GM19025 (cell line): ENCODE measurements around the gene SCAPER.
"Not testable (repeated sequence)": the region's sequence is repeated elsewhere in the genome, so short reads cannot be mapped to it uniquely, and the experiment has no call there.

ENCODE experiments used
- ATAC-seq: cut with Tn5 transposase; IDR thresholded peaks from one replicate; pipeline ENCODE4 v1.9.1; 2021; ENCODE audit warnings: mild to moderate bottlenecking, low read depth, moderate library complexity; ENCODE audit not compliant: unreplicated experiment

SCAPER gene

DNA sequence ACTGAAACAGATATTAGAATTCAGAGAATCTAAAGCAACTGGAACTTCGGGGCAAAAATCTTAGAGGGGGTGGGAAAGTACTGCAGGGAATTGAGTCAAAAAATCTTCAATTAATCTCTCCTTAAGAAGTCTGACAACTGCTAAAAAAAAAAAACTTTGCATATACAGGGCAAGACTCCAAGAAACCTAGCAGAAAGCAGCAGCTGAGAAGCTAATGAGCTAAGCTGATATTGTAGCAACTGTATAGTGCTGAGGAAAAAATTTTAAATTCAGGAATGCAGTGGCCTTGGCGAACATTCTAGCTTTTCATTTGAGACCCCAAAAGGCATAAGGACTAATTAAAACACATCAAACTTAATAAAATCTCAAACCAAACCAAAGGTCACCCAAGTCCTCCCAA lies 113.6 kb downstream of the SCAPER start:
- ATAC-seq: no peak

DNA sequence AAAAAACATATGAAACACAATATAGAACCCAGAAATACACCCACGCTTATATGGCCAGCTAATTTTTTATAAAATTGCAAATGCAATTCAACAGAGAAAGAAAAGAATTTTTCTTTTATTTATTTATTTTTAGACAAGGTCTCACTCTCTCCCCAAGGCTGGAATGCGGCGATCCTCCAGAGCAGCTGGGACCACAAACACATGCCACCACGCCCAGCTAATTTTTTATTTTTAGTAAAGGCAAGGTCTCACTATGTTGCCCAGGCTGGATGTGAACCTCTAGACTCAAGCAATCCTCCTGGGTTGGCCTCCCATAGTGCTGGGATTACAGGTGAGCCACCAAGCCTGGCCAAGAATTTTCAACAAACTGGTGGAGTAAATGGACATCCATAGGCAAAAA lies 117.9 kb downstream of the SCAPER start:
- no peak for ATAC-seq

DNA sequence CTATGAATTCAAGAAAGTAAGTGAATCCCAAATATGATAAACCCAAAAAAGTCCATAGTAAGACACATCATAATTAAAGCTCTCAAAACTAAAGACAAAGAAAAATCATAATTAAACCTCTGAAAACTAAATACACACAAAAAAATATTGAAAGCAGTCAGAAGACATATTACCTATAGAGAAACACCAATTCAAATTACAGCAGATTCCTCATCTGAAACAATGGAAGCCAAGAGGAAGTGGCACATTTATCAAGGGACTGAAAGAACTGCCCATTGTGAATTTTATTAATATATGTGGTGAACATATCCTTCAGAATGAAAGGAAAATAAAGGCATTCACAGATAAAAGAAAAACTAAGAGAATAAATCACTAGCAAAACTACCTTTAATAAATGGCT lies 128.2 kb downstream of the SCAPER start:
- ATAC-seq: no peak

DNA sequence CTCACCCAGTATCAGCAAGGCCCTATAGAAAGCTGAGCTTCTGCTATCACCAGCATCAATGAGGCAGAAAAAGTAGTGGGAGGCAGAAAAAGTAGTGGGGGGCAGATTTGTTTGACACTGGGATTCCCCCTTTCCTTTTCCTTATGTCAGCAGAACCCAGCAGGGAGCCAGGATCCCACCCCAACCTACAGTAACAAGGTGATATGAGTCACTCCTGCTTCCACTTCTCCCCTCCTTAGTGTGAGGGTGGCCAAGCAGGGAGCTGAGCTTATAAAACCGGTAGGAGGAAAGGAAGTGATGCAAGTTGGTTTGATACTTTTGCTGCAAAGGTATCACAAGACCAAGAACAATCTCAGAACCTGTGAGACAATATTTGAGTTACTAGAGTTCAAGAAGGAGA lies 128.7 kb downstream of the SCAPER start:
- ATAC-seq: no peak

DNA sequence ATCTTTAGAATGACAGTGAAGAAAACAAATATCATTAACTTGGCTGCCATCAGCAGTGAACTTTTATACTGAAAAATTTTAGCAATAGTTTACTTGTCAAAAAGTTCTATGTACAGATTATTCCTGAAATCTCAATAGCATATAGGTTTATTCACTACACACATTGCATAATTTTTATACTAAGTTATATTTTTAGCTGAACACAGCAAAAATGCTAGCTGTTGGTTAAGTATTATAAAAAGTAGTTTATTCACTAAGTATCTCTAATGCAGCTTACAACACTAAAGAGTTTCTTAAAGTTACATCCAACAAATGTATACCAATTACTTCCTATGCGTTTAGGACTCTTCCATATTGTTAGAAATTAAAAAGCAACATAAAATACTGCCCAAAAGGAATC lies 131.9 kb downstream of the SCAPER start:
- no peak for ATAC-seq

DNA sequence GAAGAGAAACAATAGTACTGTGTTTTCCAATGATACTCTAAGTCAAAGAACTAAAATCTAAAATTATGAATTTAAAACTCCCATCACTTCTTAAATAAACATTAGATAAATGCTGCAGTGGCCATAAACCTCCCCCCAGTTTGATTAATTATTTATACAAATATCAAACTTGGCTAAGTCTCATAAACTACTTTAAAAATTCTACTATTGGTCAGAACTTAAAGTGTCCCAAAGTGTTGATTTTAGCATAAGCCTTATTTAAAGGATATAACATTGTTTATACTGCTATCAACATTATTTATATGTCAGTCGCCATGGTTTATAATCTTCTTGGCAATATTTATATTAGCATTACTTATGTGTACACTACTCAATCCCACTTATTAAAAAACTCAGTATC lies 132.4 kb downstream of the SCAPER start:
- no peak for ATAC-seq

DNA sequence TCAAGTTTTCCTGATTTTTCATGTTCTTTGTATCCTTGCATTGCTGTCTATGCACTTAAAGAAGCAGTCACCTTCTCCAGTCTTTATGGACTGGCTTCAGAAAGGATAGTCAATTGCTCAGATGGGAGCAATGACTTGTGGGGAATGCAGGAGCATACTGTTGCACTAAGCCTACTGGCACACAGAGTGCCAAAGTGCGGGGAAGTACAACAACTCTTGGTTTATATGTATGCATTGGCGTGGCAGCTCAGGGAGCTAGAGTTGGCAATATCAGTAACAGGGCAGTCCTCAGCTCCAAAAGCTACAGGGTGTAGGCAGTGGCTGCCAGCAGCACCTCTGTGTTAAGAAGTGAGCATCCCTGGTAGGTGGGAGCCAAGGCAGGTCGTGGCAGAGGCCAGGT lies 141.1 kb downstream of the SCAPER start:
- no peak for ATAC-seq

DNA sequence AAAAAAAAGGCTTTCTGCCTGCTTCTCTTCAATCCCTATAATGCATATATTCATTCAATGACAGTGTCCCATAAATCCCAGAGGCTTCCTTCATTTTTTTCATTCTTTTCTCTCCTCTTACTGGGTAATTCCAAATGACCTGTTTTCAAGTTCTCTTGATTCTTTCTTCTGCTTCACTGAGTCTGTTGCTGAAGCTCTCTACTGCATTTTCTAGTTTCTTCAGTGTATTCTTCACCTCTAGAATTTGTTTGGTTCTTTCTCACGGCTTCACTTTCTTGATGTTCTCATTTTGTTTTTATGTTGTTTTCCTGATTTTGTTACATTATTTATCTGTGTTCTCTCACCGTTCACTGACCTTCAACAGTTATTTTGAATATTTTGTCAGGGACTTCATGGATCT lies 141.6 kb downstream of the SCAPER start:
- no peak for ATAC-seq

DNA sequence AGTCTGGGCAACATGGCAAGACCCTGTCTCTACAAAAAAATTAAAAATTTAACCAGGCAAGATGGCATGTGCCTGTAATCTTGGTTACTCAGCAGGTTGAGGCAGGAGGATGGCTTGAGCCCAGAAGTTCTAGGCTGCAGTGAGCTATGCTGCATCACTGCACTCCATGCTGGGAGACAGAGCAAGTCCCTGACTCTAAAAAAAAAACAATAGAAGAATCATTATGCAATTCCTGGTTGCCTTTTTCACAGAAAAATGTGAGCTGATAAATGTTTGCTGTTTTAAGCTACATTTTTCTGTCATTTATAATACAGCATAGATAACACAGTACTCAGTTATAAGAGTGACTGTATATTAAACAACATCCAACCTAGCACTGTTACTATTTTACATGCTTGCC lies 148.8 kb downstream of the SCAPER start:
- ATAC-seq: no peak

DNA sequence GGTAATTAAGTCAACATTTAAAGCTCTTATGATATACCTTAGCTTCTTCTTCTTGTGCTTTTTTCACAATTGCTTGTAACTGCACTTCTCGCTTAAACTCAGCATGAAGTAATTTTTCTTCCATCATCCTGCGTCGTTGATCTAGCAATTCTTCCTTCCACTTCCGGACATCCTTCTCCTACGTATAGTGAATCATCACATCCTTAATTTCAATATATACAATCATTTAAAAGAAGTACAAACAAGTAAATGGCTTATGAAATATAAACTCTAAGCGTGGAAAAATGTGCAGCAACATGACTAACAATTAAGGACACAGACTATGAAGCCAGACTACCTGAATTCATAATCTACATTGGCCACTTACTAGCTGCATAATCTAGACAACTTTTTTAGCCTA lies 151.4 kb downstream of the SCAPER start:
- no peak for ATAC-seq

DNA sequence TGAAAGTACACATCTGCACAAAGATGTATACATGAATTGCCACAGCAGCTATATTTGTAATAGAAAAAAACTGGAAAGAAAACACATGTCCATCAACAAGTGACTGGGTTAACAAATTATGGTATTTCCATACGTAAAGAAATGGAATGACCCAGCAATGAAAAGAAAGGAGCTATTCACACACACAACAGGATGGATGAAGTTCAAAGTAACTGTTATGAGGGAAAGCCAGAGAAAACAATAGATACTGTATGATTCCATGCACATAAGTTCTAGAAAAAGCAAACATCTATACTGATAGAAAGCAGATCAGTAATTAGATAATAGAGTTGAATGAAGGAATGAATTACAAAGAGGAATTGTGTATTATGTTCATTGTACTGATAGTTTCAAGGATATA lies 152.0 kb downstream of the SCAPER start:
- no peak for ATAC-seq

DNA sequence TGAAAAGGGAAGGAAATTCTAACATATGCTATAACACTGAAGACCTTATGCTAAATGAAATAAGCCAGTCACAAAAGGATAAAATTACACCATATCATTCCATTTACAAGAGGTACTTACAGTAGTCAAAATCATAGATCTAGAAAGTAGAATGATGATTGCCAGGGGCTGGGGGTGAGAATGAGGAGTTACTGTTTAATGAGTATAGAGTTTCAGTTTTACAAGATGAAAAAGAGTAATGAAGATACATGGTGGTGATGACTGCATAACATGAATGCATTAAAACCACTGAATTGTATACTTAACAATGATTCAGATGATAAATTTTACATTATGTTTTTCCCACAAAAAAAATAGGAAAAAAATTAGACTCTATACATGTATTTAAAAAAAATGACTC lies 152.6 kb downstream of the SCAPER start:
- ATAC-seq: no peak

DNA sequence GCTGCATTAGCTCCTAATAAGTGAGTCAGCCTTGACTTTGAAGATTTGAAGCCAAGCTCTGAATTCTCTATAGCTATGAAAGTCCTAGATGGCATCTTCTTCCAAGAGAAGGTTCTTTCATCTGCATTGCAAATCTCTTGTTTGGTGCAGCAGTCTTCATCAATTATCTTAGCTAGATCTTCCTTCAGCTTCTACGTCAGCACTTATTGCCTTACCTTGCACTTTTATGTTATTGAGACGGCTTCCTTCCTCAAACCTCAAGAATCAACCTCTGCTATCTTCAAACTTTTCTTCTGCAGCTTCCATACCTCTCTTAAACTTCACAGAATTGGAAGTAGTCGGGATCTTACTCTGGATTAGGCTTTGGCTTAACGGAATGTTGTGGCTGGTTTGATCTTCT lies 167.6 kb downstream of the SCAPER start:
- no peak for ATAC-seq

DNA sequence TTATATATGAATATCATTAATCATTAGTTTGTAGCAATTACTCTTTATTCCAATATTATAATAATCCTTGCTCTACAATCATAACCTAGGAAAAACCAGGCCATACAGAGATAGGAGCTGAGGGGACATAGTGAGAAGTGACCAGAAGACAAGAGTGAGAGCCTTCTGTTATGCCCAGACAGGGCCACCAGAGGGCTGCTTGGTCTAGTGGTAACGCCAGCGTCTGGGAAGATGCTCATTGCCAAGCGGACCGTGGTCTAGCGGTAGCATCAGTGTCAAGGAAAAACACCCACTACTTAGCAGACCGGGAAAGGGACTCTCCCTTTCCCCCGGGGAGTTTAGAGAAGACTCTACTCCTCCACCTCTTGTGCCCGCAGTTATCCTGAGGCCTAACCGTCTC lies 172.8 kb downstream of the SCAPER start:
- ATAC-seq: not testable (repeated sequence)

DNA sequence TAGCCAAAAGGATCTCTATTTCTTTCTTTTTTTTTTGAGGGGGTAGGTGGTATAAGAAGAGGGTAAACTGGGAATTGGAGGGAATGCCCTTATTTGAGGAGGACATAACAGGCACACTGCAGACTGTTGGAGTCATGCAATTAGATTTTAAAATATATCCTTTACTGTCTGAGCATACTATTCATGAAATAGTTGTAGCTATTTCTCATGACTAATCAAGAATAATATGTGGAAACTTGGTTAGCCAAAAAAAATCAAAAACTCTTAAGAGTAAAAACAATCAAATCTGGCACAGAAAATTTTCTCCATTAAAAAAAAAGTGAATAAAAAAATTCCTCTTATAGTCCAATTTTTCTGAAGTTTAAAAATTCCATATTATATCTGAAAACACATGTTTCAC lies 174.9 kb downstream of the SCAPER start:
- no peak for ATAC-seq

DNA sequence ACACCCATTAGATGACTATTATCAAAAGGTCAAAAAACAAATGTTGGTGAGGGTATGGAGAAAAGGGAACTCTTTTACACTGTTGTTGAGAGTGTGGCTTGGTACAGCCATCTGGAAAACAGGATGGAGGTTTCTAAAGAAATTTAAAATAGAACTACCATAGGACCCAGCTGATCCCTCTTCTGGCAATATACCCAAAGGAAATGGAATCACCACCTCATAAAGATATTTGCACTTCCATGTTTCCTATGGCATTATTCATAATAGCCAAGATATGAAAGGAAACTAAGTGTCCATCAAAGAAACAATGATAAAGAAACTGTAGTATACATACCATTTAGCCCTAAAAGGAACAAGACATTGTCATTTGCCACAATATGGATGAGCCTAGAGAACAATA lies 186.3 kb downstream of the SCAPER start:
- no peak for ATAC-seq

DNA sequence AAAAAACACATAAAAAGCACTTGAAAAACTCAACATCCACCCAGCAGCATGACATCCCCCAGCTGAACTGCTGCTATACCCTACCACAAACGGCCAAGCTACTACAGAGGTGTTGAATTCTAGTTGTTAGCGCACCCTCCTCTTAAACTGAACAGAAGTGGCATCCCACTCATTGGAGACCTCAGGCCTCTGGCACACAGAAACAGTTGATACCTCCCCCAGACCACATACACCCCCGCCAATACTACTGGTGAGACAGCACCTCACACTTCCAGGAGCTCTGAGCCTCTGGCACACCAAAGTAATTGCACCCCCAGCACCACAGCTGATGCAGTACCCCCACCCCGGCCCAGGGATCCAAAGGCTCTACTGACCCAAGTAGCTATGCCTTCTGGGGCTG lies 190.2 kb downstream of the SCAPER start:
- no peak for ATAC-seq

DNA sequence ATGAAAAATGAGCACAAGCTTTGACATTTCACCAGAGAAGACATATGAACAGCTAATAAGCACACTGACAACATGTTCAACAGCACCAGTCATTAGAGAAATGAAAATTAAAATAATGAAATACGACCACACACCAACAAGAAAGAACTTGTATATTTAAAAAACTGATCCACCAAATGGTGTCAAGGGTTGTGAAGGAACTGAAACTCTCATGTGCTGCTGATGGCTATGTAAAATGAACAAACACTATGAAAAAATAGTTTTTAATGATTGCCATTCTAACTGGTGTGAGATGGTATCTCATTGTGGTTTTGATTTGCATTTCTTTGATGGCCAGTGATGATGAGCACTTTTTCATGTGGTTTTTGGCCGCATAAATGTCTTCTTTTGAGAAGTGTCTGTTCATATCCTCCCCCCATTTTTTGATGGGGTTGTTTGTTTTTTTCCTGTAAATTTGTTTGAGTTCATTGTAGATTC lies 193.8 kb downstream of the SCAPER start:
- ATAC-seq: peak; percentile 60

DNA sequence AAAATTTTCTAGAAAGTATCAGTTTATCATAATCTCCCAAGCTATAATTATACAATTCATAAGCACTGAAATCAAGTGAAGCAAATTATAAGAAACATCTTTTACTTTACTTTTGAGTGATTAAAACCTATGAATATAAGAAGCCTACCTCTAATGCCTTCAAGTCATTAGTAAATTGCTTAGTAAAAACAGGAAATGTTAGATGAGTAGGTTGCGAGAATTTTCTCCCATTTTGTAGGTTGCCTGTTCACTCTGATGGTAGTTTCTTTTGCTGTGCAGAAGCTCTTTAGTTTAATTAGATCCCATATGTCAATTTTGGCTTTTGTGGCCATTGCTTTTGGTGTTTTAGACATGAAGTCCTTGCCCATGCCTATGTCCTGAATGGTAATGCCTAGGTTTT lies 201.1 kb downstream of the SCAPER start:
- ATAC-seq: not testable (repeated sequence)

DNA sequence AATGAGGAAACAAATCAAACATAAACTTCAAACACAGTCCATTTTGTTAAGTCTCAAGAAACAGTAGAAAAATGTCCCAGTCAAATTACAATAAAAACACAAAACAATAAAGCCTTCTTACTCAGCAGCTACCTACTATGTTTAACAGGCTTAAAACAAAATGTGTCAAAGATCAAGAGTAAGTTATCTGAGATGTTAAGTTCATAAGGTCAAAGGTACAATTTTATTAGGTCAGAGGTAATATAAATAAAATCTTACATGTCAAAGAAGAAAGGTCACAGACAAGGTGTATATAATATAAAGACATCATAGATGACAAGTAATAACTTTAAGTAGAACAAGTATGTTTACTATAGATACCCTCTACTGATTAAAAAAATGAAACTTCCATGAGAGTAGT lies 208.3 kb downstream of the SCAPER start:
- ATAC-seq: no peak

DNA sequence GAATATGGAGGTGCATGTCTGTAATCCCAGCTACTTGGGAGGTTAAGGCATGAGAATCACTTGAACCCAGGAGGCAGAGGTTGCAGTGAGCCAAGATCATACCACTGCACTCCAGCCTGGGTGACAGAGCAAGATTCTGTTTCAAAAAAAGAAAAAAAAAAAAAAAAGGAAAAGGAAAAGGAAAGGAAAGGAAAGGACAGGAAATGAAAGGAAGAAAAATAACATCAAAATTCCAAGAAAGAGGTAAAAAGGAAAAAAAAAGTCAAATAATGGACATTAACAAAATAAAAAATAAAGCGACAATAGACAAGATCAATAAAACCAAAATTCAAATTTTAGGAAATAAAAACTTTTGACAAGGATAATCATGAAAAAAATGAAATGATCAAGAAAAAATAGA lies 212.6 kb downstream of the SCAPER start:
- ATAC-seq: not testable (repeated sequence)

DNA sequence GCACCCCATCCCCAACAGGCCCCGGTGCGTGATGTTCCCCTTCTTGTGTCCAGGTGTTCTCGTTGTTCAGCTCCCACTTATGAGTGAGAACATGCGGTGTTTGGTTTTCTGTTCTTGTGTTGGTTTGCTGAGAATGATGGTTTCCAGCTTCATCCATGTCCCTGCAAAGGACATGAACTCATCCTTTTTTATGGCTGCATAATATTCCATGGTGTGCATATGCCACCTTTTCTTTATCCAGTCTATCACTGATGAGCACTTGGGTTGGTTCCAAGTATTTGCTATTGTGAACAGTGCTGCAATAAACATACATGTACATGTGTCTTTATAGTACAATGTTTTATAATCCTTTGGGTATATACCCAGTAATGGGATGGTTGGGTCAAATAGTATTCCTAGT lies 217.5 kb downstream of the SCAPER start:
- ATAC-seq: not testable (repeated sequence)

DNA sequence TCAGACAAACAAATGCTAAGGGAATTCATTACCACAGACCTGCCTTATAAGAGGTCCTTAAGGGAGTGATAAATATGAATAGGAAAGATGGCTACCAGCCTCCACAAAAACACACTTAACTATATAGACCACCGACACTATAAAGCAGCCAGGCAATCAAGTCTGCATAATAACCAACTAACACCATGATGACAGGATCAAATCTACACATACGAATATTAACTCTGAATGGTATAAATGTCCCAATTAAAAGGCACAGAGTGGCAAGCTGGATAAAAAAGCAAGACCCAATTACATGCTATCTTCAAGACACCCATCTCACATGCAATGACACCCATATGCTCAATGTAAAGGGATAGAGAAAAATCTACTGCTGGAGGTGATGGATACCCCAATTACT lies 221.1 kb downstream of the SCAPER start:
- no peak for ATAC-seq
